Activated CD8-positive, alpha-beta memory T cell treated with anti-CD3 and anti-CD28 coated beads, Interleukin-2, amount 50 U/mL, for 24 hours (primary cell): ENCODE measurements around the gene PPP1R3G.

ENCODE experiments used
- DNase-seq: peaks from one replicate; pipeline ENCODE4 v3.0.0-alpha.2; 2020; ENCODE audit errors: extremely low read depth

Gene PPP1R3G

GRCh38 chr6:5094327-5094726, 9.2 kb downstream of the PPP1R3G start:
- DNase-seq = no peak

GRCh38 chr6:5095236-5095635, 10.1 kb downstream of the PPP1R3G start:
- no peak for DNase-seq

GRCh38 chr6:5096482-5096881, 11.3 kb downstream of the PPP1R3G start:
- DNase-seq = no peak

- no peak for DNase-seq
Measured at GRCh38 chr6:5098501-5099270, 13.5 kb downstream of the PPP1R3G start.

GRCh38 chr6:5099537-5099936, 14.4 kb downstream of the PPP1R3G start:
- DNase-seq = no peak

GRCh38 chr6:5100806-5101205, 15.7 kb downstream of the PPP1R3G start:
- DNase-seq = no peak

GRCh38 chr6:5102267-5102970, 17.3 kb downstream of the PPP1R3G start:
- no peak for DNase-seq

- no peak for DNase-seq
Measured at GRCh38 chr6:5103250-5103649, 18.1 kb downstream of the PPP1R3G start.

- DNase-seq = no peak
Measured at GRCh38 chr6:5104667-5105066, 19.5 kb downstream of the PPP1R3G start.

GRCh38 chr6:5105146-5105545, 20.0 kb downstream of the PPP1R3G start:
- no peak for DNase-seq

GRCh38 chr6:5107341-5107740, 22.2 kb downstream of the PPP1R3G start:
- no peak for DNase-seq

GRCh38 chr6:5108068-5108467, 22.9 kb downstream of the PPP1R3G start:
- DNase-seq = no peak

- no peak for DNase-seq
Measured at GRCh38 chr6:5108536-5109150, 23.5 kb downstream of the PPP1R3G start.

GRCh38 chr6:5109436-5109835, 24.3 kb downstream of the PPP1R3G start:
- DNase-seq = no peak

- DNase-seq = no peak
Measured at GRCh38 chr6:5110246-5110645, 25.1 kb downstream of the PPP1R3G start.

- no peak for DNase-seq
Measured at GRCh38 chr6:5111626-5112025, 26.5 kb downstream of the PPP1R3G start.

- no peak for DNase-seq
Measured at GRCh38 chr6:5112066-5112799, 27.1 kb downstream of the PPP1R3G start.

GRCh38 chr6:5113096-5113495, 28.0 kb downstream of the PPP1R3G start:
- no peak for DNase-seq

GRCh38 chr6:5115168-5115567, 30.0 kb downstream of the PPP1R3G start:
- DNase-seq = no peak

- no peak for DNase-seq
Measured at GRCh38 chr6:5116243-5116991, 31.3 kb downstream of the PPP1R3G start.
